Measurements from ENCODE around the gene ARHGAP42. TPM values are rescaled to one million over a fixed set of nuclear protein-coding genes. Genes with fewer than 3 reads are reported as not detected.

ARHGAP42 gene
- total and polyA plus RNA-seq, 2 of the 4 experiments (the other 2 are of a cell fraction) = 2.9 to 7.3 TPM

- no peaks in the 10 kb centered on the region for H3K36me3 ChIP-seq (ENCODE audit: control insufficient read depth, insufficient read depth, low read length)
- no peak overlapping the region for H3K23ac ChIP-seq (ENCODE audit: low read depth, low read length)
- no peak overlapping the region for H3K18ac ChIP-seq (ENCODE audit: low read depth, low read length)
- no peak overlapping the region for H2AFZ ChIP-seq (replicated peaks; ENCODE audit: low read length, poor library complexity)
- no peak overlapping the region for H2BK120ac ChIP-seq (ENCODE audit: low read depth, low read length)
- no peak overlapping the region for H3K4me2 ChIP-seq (ENCODE audit: low read depth, low read length)
- dilution Hi-C loops (cut with HindIII; ENCODE audit: low sequenced_read_pairs, unreplicated experiment) = no loop called here
- no peak overlapping the region for H3K27ac ChIP-seq (ENCODE audit: insufficient read depth, low read length)
- intact Hi-C loops (cut with micrococcal nuclease) = no loop called here
- H3K9ac ChIP-seq (ENCODE audit: low read depth, low read length) = no peak overlapping the region
- no peak for TF ChIP-seq CEBPB (IDR thresholded peaks at IDR 0.05; ENCODE audit: low read depth, low read length)
- no peak for TF ChIP-seq CTCF (conservative IDR thresholded peaks at IDR 0.05; ENCODE audit: low read depth, low read length)
- TF ChIP-seq MAZ (IDR thresholded peaks at IDR 0.05; ENCODE audit: borderline replicate concordance, low read depth, low read length) = no peak
- TF ChIP-seq MAFK (IDR thresholded peaks at IDR 0.05; ENCODE audit: low read depth, low read length) = no peak
- no peak for TF ChIP-seq SMC3 (IDR thresholded peaks at IDR 0.05; ENCODE audit: low read depth, low read length)
- TF ChIP-seq USF2 (IDR thresholded peaks at IDR 0.05; ENCODE audit: low read depth, low read length) = no peak
- TF ChIP-seq BHLHE40 (IDR thresholded peaks at IDR 0.05; ENCODE audit: low read depth, low read length) = no peak
- TF ChIP-seq ELK1 (IDR thresholded peaks at IDR 0.05; ENCODE audit: borderline replicate concordance, low read depth, low read length) = no peak
- no peak for TF ChIP-seq MXI1 (IDR thresholded peaks at IDR 0.05; ENCODE audit: borderline replicate concordance, low read depth, low read length)
- TF ChIP-seq RFX5 (IDR thresholded peaks at IDR 0.05; ENCODE audit: low read depth, low read length) = no peak
- no peak for TF ChIP-seq NFE2L2 (IDR thresholded peaks at IDR 0.05; ENCODE audit: low read depth, low read length)
- no peak for TF ChIP-seq POLR2A (IDR thresholded peaks at IDR 0.05; ENCODE audit: low read depth, low read length)
- no peak for TF ChIP-seq CHD1 (IDR thresholded peaks at IDR 0.05; ENCODE audit: low read depth, low read length)
- H4K5ac ChIP-seq (ENCODE audit: low read depth, low read length) = no peak overlapping the region
- H3K14ac ChIP-seq (replicated peaks; ENCODE audit: low read depth, low read length) = no peak overlapping the region
- H3K4me3 ChIP-seq (ENCODE audit: insufficient read depth, low read depth, low read length) = no peak overlapping the region
- no peaks in the 10 kb centered on the region for H3K9me3 ChIP-seq (ENCODE audit: control insufficient read depth, insufficient read depth, low read length)
- H2BK20ac ChIP-seq (ENCODE audit: low read depth, low read length) = no peak overlapping the region
- H2AK9ac ChIP-seq (replicated peaks; ENCODE audit: low read depth, low read length, poor library complexity) = no peak overlapping the region
- no peak overlapping the region for H4K8ac ChIP-seq (ENCODE audit: low read depth in 2 of 2, low read length in 2 of 2)
- no peaks in the 10 kb centered on the region for H3K27me3 ChIP-seq (ENCODE audit: control insufficient read depth, insufficient read depth, low read length)
- H2AK5ac ChIP-seq (ENCODE audit: low read depth, low read length) = no peak overlapping the region
- CTCF ChIA-PET = no interaction called here
- no peak overlapping the region for H3K56ac ChIP-seq (ENCODE audit: extremely low read depth, insufficient read depth, low read length)
- H3K9me1 ChIP-seq (ENCODE audit: insufficient read depth, low read length) = no peaks in the 10 kb centered on the region
- H2BK15ac ChIP-seq (ENCODE audit: low read depth, low read length) = no peak overlapping the region
- peaks cover 3 to 4% of the 10 kb centered on the region in 2 experiments; a peak in 2 of 4 replicates for H3K79me1 ChIP-seq (ENCODE audit: low read depth in 1 of 2, low read length in 2 of 2)
- no peak overlapping the region for H3K4ac ChIP-seq (ENCODE audit: low read depth, low read length)
- in situ Hi-C loops (cut with MboI; ENCODE audit: low sequenced_read_pairs) = no loop called here
- no peak overlapping the region for H2BK5ac ChIP-seq (ENCODE audit: low read depth, low read length, poor library complexity, severe bottlenecking)
- H4K20me1 ChIP-seq (ENCODE audit: insufficient read depth, low read length) = no peaks in the 10 kb centered on the region
- H4K91ac ChIP-seq (ENCODE audit: insufficient read depth, low read depth, low read length) = no peak overlapping the region
- no TSS peak for BruUV-seq (replicated peaks)
- DNase-seq = no peak
- ATAC-seq (ENCODE audit: low read depth) = no peak
- POLR2A ChIA-PET (ENCODE audit: unreplicated experiment) = no interaction called here
- no CpG with 5 or more reads among the region's 3 CpGs for WGBS, 2 experiments (ENCODE audit: extremely low coverage in 2 of 2, insufficient read length in 1 of 2)
- no peaks in the 10 kb centered on the region for H3K4me1 ChIP-seq (ENCODE audit: control insufficient read depth, insufficient read depth, low read length)
These were observed 112.4 kb downstream of the ARHGAP42 start for GRCh38 chr11:100799445-100799844.

Measured in IMR-90 (cell line).